ENCODE measurements around the gene DENND2C.

- TF ChIP-seq FOXK2 (IDR thresholded peaks at IDR 0.05), result no peak
- TF ChIP-seq PKNOX1 (IDR thresholded peaks at IDR 0.05), result no peak
- no peak for TF ChIP-seq SP1 (IDR thresholded peaks at IDR 0.05)
- TF ChIP-seq LEF1 (IDR thresholded peaks at IDR 0.05; ENCODE audit: borderline replicate concordance), result no peak
- no peak for TF ChIP-seq FOXM1 (IDR thresholded peaks at IDR 0.05; ENCODE audit: borderline replicate concordance)
- TF ChIP-seq ZNF384 (IDR thresholded peaks at IDR 0.05), result no peak
- no peak for TF ChIP-seq BHLHE40 (IDR thresholded peaks at IDR 0.05; ENCODE audit: borderline replicate concordance)
- TF ChIP-seq NFRKB (IDR thresholded peaks at IDR 0.05), result no peak
- no peak for TF ChIP-seq HDGF (IDR thresholded peaks at IDR 0.05; ENCODE audit: borderline replicate concordance)
Observed at GRCh38 chr1:114638910-114639309, 30.9 kb downstream of the DENND2C start.
